KMS-11 (cell line): ENCODE results near the gene TRIM4.
"Not testable (repeated sequence)": the region's sequence is repeated elsewhere in the genome, so short reads cannot be mapped to it uniquely, and the experiment has no call there.

Source experiments
- H2AFZ ChIP-seq: fragments of 200-600 bp; sonication (generic); 2 replicates; pipeline ENCODE4 v1.6.1; 2016; ENCODE audit warnings: antibody characterized with exemption, mixed run types, low read depth
- H3K27ac ChIP-seq: fragments of 200-600 bp; sonication (generic); 2 replicates; pipeline ENCODE4 v1.6.1; 2016; ENCODE audit warnings: mild to moderate bottlenecking, mixed run types
- H3K27me3 ChIP-seq: fragments of 200-600 bp; sonication (generic); 2 replicates; pipeline ENCODE4 v1.6.1; 2017; ENCODE audit warnings: mild to moderate bottlenecking, low read depth, mixed run types, moderate library complexity; ENCODE audit not compliant: insufficient read depth
- H3K36me3 ChIP-seq: fragments of 200-600 bp; sonication (generic); 2 replicates; pipeline ENCODE4 v1.6.1; 2017; ENCODE audit warnings: mild to moderate bottlenecking, mixed run types; ENCODE audit not compliant: insufficient read depth
- H3K4me1 ChIP-seq: fragments of 200-600 bp; sonication (generic); 2 replicates; pipeline ENCODE4 v1.6.1; 2016; ENCODE audit warnings: mild to moderate bottlenecking, low read depth, mixed run types; ENCODE audit not compliant: poor library complexity, severe bottlenecking
- H3K4me2 ChIP-seq: fragments of 200-600 bp; sonication (generic); 2 replicates; pipeline ENCODE4 v1.7.0; 2016; ENCODE audit warnings: mild to moderate bottlenecking, mixed run types
- H3K4me3 ChIP-seq: fragments of 200-600 bp; sonication (generic); IDR thresholded peaks from 2 replicates; pipeline ENCODE4 v1.6.1; 2017; ENCODE audit warnings: low read depth, low read length, mixed read lengths; ENCODE audit not compliant: insufficient read depth
- H3K79me2 ChIP-seq: fragments of 200-600 bp; sonication (generic); 2 replicates; pipeline ENCODE4 v1.6.1; 2016; ENCODE audit warnings: low read depth, mixed run types; ENCODE audit not compliant: insufficient read depth
- H3K9ac ChIP-seq: fragments of 200-600 bp; sonication (generic); 2 replicates; pipeline ENCODE4 v1.6.1; 2016; ENCODE audit warnings: mild to moderate bottlenecking, mixed run types
- H4K20me1 ChIP-seq: fragments of 200-600 bp; sonication (generic); 2 replicates; pipeline ENCODE4 v1.6.1; 2016; ENCODE audit warnings: mild to moderate bottlenecking, mixed run types; ENCODE audit not compliant: insufficient read depth
- TF ChIP-seq, protein P1 (sequence below): fragments of 200-600 bp; sonication (generic); conservative IDR thresholded peaks from 2 replicates; pipeline ENCODE4 v1.6.1; 2017; ENCODE audit warnings: low read depth, mild to moderate bottlenecking, antibody characterized with exemption, low read length, moderate library complexity, mixed read lengths

Gene TRIM4

DNA sequence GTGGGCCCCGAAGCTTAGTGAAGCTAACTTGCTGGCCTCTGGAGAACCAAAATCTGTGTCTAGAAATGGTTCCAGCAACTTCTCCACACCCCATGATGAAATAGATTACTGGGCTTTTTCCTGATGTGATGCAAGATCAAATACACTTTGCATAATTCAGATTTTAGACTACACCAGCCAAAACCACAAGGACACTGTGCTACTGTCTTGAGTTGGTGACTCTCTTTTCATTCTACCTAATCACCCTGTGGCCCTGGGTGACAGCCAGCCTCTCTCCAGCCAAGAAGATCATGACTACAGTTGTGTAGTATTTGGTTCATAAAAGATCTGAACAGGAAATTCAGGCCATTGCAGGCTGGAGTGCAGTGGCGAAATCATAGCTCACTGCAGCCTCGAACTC, 34.3 kb upstream of the TRIM4 start:
- Histone ChIP-seq H2AFZ (no peak overlapping the region), H3K4me3 (no peak overlapping the region)

GRCh38 chr7:99952649-99953048, 33.3 kb upstream of the TRIM4 start:
- not testable (repeated sequence) for H3K4me2 ChIP-seq, H3K9ac ChIP-seq, H3K27me3 ChIP-seq, H3K4me1 ChIP-seq, H3K36me3 ChIP-seq, H3K79me2 ChIP-seq, H3K27ac ChIP-seq, H2AFZ ChIP-seq, H3K4me3 ChIP-seq, H4K20me1 ChIP-seq

More for the DNA sequence above, 34.3 kb upstream of the TRIM4 start:
- Histone ChIP-seq H3K9ac (no peak overlapping the region), H3K27ac (no peak overlapping the region), H3K27me3 (no peaks in the 10 kb centered on the region; the same call in 1 of the 2 replicates), H3K79me2 (no peaks in the 10 kb centered on the region), H4K20me1 (no peaks in the 10 kb centered on the region), H3K4me2 (no peak overlapping the region), H3K4me1 (peaks cover 4% of the 10 kb centered on the region), H3K36me3 (no peaks in the 10 kb centered on the region)
- TF ChIP-seq, protein P1, sequence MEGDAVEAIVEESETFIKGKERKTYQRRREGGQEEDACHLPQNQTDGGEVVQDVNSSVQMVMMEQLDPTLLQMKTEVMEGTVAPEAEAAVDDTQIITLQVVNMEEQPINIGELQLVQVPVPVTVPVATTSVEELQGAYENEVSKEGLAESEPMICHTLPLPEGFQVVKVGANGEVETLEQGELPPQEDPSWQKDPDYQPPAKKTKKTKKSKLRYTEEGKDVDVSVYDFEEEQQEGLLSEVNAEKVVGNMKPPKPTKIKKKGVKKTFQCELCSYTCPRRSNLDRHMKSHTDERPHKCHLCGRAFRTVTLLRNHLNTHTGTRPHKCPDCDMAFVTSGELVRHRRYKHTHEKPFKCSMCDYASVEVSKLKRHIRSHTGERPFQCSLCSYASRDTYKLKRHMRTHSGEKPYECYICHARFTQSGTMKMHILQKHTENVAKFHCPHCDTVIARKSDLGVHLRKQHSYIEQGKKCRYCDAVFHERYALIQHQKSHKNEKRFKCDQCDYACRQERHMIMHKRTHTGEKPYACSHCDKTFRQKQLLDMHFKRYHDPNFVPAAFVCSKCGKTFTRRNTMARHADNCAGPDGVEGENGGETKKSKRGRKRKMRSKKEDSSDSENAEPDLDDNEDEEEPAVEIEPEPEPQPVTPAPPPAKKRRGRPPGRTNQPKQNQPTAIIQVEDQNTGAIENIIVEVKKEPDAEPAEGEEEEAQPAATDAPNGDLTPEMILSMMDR = no peak

DNA sequence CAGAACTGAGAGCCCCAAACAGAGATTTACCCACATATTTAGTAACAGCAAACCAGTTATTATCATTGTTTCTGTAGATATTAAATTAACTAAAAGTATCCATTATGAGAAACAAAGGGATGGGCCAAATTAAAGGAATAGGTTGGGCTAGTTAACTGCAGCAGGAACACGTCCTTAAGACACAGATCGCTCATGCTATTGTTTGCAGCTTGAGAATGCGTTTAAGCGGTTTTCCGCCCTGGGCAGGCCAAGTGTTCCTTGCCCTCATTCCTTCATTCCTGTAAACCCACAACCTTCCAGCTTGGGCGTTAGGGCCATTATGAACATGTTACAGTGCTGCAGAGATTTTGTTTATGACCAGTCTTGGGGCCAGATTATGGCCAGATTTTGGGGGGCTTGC, 31.5 kb upstream of the TRIM4 start:
- H3K27ac ChIP-seq, H4K20me1 ChIP-seq, H2AFZ ChIP-seq, H3K4me2 ChIP-seq, H3K79me2 ChIP-seq, H3K4me3 ChIP-seq, H3K27me3 ChIP-seq, H3K9ac ChIP-seq, H3K36me3 ChIP-seq, H3K4me1 ChIP-seq: not testable (repeated sequence)

DNA sequence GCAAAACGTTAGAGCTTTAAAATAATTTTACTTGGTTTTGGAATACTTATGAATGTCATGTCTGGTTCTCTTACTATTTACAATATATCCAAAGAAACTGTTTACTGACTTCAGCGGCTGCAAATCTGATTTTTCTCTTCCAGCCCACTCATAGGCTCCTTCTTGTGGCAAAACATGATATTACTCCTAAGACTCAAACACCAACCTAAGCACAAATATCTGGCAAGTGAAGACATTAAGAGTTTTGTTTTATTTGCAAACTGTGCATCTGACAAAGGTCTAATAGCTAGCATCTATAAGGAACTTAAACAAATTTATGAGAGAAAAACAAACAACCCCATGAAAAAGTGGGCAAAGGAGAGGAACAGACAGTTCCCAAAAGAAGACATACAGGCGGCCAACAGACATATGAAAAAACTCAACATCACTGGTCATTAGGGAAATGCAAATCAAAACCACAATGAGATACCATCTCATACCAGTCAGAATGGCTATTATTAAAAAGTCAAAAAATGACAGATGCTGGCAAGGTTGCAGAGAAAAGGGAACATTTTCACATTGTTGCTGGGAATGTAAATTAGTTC, 30.4 kb upstream of the TRIM4 start:
- no peak overlapping the region for H3K4me2 ChIP-seq
- no peaks in the 10 kb centered on the region for H3K27me3 ChIP-seq
- TF ChIP-seq, protein P1 = peak; percentile 45
- H3K36me3 ChIP-seq = no peaks in the 10 kb centered on the region
- H4K20me1 ChIP-seq = no peaks in the 10 kb centered on the region
- H3K27ac ChIP-seq = no peak overlapping the region
- no peak overlapping the region for H3K4me3 ChIP-seq
- peaks cover 4% of the 10 kb centered on the region for H3K4me1 ChIP-seq
- no peaks in the 10 kb centered on the region for H3K79me2 ChIP-seq
- no peak overlapping the region for H2AFZ ChIP-seq
- H3K9ac ChIP-seq = no peak overlapping the region

DNA sequence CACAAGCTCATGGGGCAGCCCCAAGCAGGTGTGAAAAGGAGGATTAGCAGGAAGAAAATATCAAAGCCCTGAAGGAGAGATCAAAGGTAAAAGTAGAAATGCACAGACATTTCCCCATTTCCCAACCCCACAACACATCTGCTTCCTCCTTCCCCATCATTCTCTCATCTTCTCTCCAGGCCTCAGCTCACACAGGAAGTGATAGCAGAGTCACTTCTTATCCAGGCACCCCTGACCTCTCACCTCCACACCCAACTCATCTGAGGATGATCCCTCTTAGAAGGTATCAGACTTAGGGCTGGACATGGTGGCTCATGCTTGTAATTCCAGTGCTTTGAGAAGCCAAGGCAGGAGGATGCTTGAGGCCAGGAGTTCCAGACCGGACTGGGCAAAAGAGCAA, 28.3 kb upstream of the TRIM4 start:
- Histone ChIP-seq H3K27ac (no peak overlapping the region), H3K36me3 (no peaks in the 10 kb centered on the region), H3K79me2 (no peaks in the 10 kb centered on the region), H3K4me2 (no peak overlapping the region), H4K20me1 (no peaks in the 10 kb centered on the region), H3K27me3 (no peaks in the 10 kb centered on the region), H3K4me1 (no peaks in the 10 kb centered on the region), H3K9ac (no peak overlapping the region), H2AFZ (no peak overlapping the region), H3K4me3 (no peak overlapping the region)
- TF ChIP-seq, protein P1 = no peak
